LNCaP clone FGC (cell line): Measurements from ENCODE around the gene DMC1.

Source experiments
- DNase-seq: peaks from one replicate; pipeline ENCODE4 v3.0.0-alpha.2; 2011; ENCODE audit warnings: low read depth
- H3K4me3 ChIP-seq: 2 replicates; pipeline ENCODE4 v1.5.1; 2011; ENCODE audit warnings: mild to moderate bottlenecking, low read depth, low read length, control low read depth
- CTCF ChIP-seq: IDR thresholded peaks from 2 replicates; pipeline ENCODE4 v1.5.1; 2012; ENCODE audit warnings: mild to moderate bottlenecking; ENCODE audit not compliant: control insufficient read depth, insufficient read depth; ENCODE audit errors: extremely low read depth

DMC1 gene

GRCh38 chr22:38566726-38567504 lies 3.1 kb downstream of the DMC1 start:
- DNase-seq, result no peak
- TF ChIP-seq CTCF, result no peak
- no peak overlapping the region for H3K4me3 ChIP-seq

- no peak overlapping the region for H3K4me3 ChIP-seq
- no peak for DNase-seq
- no peak for TF ChIP-seq CTCF
These were observed 4.5 kb downstream of the DMC1 start for GRCh38 chr22:38565441-38565840.

- TF ChIP-seq CTCF, result no peak
- H3K4me3 ChIP-seq, result no peak overlapping the region
- no peak for DNase-seq
These were observed 5.3 kb downstream of the DMC1 start for GRCh38 chr22:38564669-38565068.

GRCh38 chr22:38554281-38554680 lies 15.7 kb downstream of the DMC1 start:
- DNase-seq, result peak; percentile 73
- no peak overlapping the region for H3K4me3 ChIP-seq
- no peak for TF ChIP-seq CTCF

GRCh38 chr22:38549101-38549894 lies 20.7 kb downstream of the DMC1 start:
- peak; percentile 55 for DNase-seq
- no peak for TF ChIP-seq CTCF
- no peak overlapping the region for H3K4me3 ChIP-seq

- H3K4me3 ChIP-seq, result no peak overlapping the region
- no peak for TF ChIP-seq CTCF
- DNase-seq, result no peak
These were observed 29.3 kb downstream of the DMC1 start for GRCh38 chr22:38540701-38541100.
